GM23338 (cell line): Measurements from ENCODE around the gene PFDN4. TPM values are rescaled to one million over a fixed set of nuclear protein-coding genes. Genes with fewer than 3 reads are reported as not detected.

ENCODE experiments used
- ATAC-seq: fragments of 200-7000 bp; cut with Tn5 transposase; 3 replicates; pipeline ENCODE4 v1.9.1; 2020
- DNase-seq: peaks from one replicate; pipeline ENCODE4 v3.0.0-alpha.2; 2015; ENCODE audit warnings: low spot score
- H2AFZ ChIP-seq: fragments of 200-600 bp; sonication (generic); 2 replicates; pipeline ENCODE4 v1.8.0; 2016; ENCODE audit warnings: antibody characterized with exemption, mild to moderate bottlenecking, moderate library complexity
- H3F3A ChIP-seq: fragments of 200-600 bp; sonication (generic); replicated peaks from 2 replicates; pipeline ENCODE4 v1.8.0; 2017; ENCODE audit warnings: antibody characterized with exemption, mixed run types, low read depth
- H3K27ac ChIP-seq: fragments of 200-600 bp; sonication (generic); 2 replicates; pipeline ENCODE4 v1.6.1; 2016; ENCODE audit warnings: low read depth
- H3K27me3 ChIP-seq: fragments of 200-600 bp; sonication (generic); 2 replicates; pipeline ENCODE4 v1.8.0; 2016; ENCODE audit warnings: mild to moderate bottlenecking, mixed run types, moderate library complexity; ENCODE audit not compliant: insufficient read depth
- H3K36me3 ChIP-seq: fragments of 200-600 bp; sonication (generic); 2 replicates; pipeline ENCODE4 v1.8.0; 2016; ENCODE audit warnings: mild to moderate bottlenecking; ENCODE audit not compliant: insufficient read depth
- H3K4me1 ChIP-seq: fragments of 200-600 bp; sonication (generic); 2 replicates; pipeline ENCODE4 v1.8.0; 2016; ENCODE audit warnings: mild to moderate bottlenecking, moderate library complexity; ENCODE audit not compliant: insufficient read depth
- H3K4me2 ChIP-seq: fragments of 200-600 bp; sonication (generic); 2 replicates; pipeline ENCODE4 v1.7.1; 2017; ENCODE audit warnings: mixed run types
- H3K4me3 ChIP-seq: fragments of 200-600 bp; sonication (generic); 2 replicates; pipeline ENCODE4 v1.6.1; 2016; ENCODE audit warnings: mixed run types
- H3K79me2 ChIP-seq: fragments of 200-600 bp; sonication (generic); replicated peaks from 2 replicates; pipeline ENCODE4 v1.8.0; 2017; ENCODE audit warnings: mild to moderate bottlenecking; ENCODE audit not compliant: insufficient read depth
- H3K9me2 ChIP-seq: fragments of 200-600 bp; sonication (generic); 2 replicates; pipeline ENCODE4 v1.8.0; 2017; ENCODE audit not compliant: insufficient read depth
- H4K20me1 ChIP-seq: fragments of 200-600 bp; sonication (generic); replicated peaks from 2 replicates; pipeline ENCODE4 v1.8.0; 2017; ENCODE audit warnings: mild to moderate bottlenecking; ENCODE audit not compliant: insufficient read depth
- H3K27ac Mint-ChIP-seq: 2 replicates; pipeline ENCODE4 v1.8.0; 2020; ENCODE audit warnings: inconsistent platforms, mild to moderate bottlenecking, moderate library complexity, mixed read lengths
- H3K27me3 Mint-ChIP-seq: 3 replicates; pipeline ENCODE4 v1.8.0; 2022; ENCODE audit warnings: low read depth, mild to moderate bottlenecking, moderate library complexity, mixed read lengths, inconsistent platforms; ENCODE audit not compliant: insufficient read depth, poor library complexity
- H3K36me3 Mint-ChIP-seq: 3 replicates; pipeline ENCODE4 v1.8.0; 2021; ENCODE audit warnings: low read depth, mild to moderate bottlenecking, inconsistent platforms, moderate library complexity, mixed read lengths
- H3K4me1 Mint-ChIP-seq: 3 replicates; pipeline ENCODE4 v1.8.0; 2020; ENCODE audit warnings: mild to moderate bottlenecking, inconsistent platforms, mixed read lengths
- H3K4me3 Mint-ChIP-seq: 3 replicates; pipeline ENCODE4 v1.8.0; 2021; ENCODE audit warnings: moderate library complexity, mild to moderate bottlenecking, inconsistent platforms, mixed read lengths
- H3K9me3 Mint-ChIP-seq: 3 replicates; pipeline ENCODE4 v1.8.0; 2020; ENCODE audit warnings: moderate library complexity, mild to moderate bottlenecking, inconsistent platforms, mixed read lengths
- polyA plus RNA-seq: library from polyadenylated mRNA; unstranded; fragments of >200 nt; fragmentation: Nextera tagmentation; extraction: Ambion mirVana; gene quantifications from 2 replicates; pipeline ENCODE4 v1.2.1, GENCODE V29; 2016
- total RNA-seq: library from RNA; depleted of rRNA; stranded (reverse); fragments of >200 nt; shearing (Covaris generic); gene quantifications from 2 replicates; pipeline ENCODE4 v1.2.3, GENCODE V29; 2014
- TF ChIP-seq, protein P1 (sequence below): fragments of 250-450 bp; sonication (Bioruptor Pico); IDR thresholded peaks from 2 replicates; pipeline ENCODE4 v1.5.0; 2020; ENCODE audit warnings: mild to moderate bottlenecking, moderate library complexity
- TF ChIP-seq, protein P2 (sequence below), 2 experiments: fragments of 200-600 bp in 1 of 2; sonication (generic) in 1 of 2; conservative IDR thresholded peaks; 2 replicates each; pipeline versions ENCODE4 v1.5.1 to v1.6.1; 2016 to 2017; ENCODE audit warnings: antibody characterized with exemption in 2 of 2, low read depth in 2 of 2, mild to moderate bottlenecking in 2 of 2, moderate library complexity in 1 of 2
- TF ChIP-seq, protein P3 (sequence below): IDR thresholded peaks from 2 replicates; pipeline ENCODE4 v1.6.1; 2016; ENCODE audit warnings: antibody characterized with exemption

Gene PFDN4
- total and polyA plus RNA-seq, 2 experiments from 2014 or later: 105 to 477 TPM

DNA sequence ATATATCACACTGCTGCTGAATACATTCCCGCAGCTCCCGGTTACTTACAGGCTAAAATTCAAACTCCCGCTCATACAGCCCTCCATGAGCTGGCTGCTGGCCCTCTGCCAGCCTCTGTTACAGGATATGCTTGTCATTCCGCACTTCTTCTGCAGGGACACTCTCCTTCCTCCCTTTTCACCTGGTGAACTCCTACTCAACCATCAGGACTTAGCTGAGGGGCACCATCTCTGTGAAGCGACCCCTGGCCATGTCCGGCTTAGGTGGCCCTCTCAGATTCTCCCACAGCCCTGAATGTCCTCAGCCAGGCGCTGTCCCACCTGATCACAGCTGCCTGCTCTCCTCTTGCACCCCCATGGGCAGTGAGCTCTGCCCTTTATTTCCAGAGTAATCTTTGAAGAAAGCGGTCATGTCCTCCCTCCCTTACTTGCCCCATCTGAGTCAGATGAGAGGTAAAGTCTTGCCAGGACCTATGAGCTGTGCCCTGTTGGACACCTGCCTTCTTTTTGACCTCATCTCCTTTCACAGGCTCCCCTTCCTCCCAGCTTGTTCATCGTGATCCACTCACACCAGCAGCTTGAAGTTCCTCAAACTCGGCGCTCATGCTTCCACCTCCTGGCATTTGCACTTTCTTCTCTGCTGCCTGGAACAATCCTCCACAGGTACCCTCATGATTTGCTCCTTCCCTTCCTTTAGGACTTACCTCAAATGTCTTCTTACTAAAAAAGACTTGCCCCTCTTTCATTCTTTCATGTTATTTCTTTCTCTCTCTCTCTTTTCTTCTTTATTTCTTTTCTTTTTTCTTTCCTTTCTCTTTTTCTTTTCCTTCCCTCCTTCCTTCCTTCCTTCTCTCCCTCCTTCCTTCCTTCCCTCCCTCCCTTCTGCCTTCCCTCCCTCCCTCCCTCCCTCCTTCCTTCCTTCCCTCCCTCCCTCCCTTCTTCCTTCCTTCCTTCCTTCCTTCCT, 39.7 kb upstream of the PFDN4 start (continued):
- TF ChIP-seq, protein P1, sequence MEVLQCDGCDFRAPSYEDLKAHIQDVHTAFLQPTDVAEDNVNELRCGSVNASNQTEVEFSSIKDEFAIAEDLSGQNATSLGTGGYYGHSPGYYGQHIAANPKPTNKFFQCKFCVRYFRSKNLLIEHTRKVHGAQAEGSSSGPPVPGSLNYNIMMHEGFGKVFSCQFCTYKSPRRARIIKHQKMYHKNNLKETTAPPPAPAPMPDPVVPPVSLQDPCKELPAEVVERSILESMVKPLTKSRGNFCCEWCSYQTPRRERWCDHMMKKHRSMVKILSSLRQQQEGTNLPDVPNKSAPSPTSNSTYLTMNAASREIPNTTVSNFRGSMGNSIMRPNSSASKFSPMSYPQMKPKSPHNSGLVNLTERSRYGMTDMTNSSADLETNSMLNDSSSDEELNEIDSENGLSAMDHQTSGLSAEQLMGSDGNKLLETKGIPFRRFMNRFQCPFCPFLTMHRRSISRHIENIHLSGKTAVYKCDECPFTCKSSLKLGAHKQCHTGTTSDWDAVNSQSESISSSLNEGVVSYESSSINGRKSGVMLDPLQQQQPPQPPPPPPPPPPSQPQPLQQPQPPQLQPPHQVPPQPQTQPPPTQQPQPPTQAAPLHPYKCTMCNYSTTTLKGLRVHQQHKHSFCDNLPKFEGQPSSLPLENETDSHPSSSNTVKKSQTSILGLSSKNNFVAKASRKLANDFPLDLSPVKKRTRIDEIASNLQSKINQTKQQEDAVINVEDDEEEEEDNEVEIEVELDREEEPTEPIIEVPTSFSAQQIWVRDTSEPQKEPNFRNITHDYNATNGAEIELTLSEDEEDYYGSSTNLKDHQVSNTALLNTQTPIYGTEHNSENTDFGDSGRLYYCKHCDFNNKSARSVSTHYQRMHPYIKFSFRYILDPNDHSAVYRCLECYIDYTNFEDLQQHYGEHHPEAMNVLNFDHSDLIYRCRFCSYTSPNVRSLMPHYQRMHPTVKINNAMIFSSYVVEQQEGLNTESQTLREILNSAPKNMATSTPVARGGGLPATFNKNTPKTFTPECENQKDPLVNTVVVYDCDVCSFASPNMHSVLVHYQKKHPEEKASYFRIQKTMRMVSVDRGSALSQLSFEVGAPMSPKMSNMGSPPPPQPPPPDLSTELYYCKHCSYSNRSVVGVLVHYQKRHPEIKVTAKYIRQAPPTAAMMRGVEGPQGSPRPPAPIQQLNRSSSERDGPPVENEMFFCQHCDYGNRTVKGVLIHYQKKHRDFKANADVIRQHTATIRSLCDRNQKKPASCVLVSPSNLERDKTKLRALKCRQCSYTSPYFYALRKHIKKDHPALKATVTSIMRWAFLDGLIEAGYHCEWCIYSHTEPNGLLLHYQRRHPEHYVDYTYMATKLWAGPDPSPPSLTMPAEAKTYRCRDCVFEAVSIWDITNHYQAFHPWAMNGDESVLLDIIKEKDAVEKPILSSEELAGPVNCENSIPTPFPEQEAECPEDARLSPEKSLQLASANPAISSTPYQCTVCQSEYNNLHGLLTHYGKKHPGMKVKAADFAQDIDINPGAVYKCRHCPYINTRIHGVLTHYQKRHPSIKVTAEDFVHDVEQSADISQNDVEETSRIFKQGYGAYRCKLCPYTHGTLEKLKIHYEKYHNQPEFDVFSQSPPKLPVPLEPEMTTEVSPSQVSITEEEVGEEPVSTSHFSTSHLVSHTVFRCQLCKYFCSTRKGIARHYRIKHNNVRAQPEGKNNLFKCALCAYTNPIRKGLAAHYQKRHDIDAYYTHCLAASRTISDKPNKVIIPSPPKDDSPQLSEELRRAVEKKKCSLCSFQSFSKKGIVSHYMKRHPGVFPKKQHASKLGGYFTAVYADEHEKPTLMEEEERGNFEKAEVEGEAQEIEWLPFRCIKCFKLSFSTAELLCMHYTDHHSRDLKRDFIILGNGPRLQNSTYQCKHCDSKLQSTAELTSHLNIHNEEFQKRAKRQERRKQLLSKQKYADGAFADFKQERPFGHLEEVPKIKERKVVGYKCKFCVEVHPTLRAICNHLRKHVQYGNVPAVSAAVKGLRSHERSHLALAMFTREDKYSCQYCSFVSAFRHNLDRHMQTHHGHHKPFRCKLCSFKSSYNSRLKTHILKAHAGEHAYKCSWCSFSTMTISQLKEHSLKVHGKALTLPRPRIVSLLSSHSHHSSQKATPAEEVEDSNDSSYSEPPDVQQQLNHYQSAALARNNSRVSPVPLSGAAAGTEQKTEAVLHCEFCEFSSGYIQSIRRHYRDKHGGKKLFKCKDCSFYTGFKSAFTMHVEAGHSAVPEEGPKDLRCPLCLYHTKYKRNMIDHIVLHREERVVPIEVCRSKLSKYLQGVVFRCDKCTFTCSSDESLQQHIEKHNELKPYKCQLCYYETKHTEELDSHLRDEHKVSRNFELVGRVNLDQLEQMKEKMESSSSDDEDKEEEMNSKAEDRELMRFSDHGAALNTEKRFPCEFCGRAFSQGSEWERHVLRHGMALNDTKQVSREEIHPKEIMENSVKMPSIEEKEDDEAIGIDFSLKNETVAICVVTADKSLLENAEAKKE (CRISPR knock-in tag): no peak

DNA sequence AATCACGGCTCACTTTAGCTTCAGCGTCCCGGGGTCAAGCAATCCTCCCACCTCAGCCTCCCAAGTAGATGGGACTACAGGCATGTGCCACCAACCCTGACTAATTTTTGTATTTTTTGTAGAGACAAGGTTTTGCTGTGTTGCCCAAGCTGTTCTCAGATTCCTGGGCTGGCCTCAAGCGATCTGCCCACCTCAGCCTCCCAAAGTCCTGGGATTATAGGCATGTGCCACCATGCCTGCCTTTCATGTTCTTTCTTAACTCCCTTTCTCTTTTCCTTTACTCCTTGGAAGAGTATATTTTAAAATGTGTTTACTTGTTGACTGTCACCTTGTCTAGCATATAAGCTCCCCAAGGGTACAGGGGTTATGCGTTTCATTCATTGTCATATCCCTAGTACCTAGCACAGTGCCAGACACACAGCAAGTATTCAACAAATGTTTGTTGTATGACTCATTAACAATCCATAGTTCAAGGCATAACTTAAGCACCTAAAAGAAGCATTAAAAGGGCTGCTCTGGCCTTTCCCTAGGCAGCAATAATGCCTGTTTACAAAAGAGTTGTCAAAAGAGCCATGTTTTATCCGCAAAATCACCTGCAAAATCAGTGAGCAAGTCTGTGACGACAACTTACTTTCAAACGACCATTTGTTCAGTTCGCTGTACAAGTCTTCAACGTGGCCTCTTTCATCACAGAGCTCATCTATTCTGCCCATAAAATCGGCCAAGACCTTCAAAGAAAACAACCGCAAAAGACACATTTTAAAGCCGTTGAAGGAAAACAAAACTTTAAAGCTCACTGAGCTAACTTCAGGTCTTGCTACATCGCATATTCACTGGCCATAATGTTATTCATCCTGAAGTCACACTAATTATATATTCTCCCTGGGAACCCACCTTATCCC, 38.7 kb upstream of the PFDN4 start:
- peaks cover 10% of the 10 kb centered on the region; the same call in 1 of the 3 replicates for H3K9me3 Mint-ChIP-seq
- Histone ChIP-seq H3K27me3 (peaks cover 46% of the 10 kb centered on the region), H3K4me1 (0 out of 2 replicates have a peak, but pooled peaks cover 5% of the 10 kb centered on the region), H3K9me2 (no peaks in the 10 kb centered on the region), H2AFZ (no peak overlapping the region), H3K4me3 (no peak overlapping the region), H4K20me1 (no peaks in the 10 kb centered on the region), H3K27ac (no peak overlapping the region), H3K79me2 (no peaks in the 10 kb centered on the region), H3K4me2 (no peak overlapping the region), H3K36me3 (no peaks in the 10 kb centered on the region), H3F3A (no peaks in the 10 kb centered on the region)
- peaks cover 9% of the 10 kb centered on the region for H3K4me1 Mint-ChIP-seq
- H3K4me3 Mint-ChIP-seq: no peak overlapping the region
- H3K36me3 Mint-ChIP-seq: no peaks in the 10 kb centered on the region
- H3K27me3 Mint-ChIP-seq: peaks cover 43% of the 10 kb centered on the region
- no peak overlapping the region for H3K27ac Mint-ChIP-seq
- no peak for ATAC-seq
- DNase-seq: no peak
- TF ChIP-seq, protein P2, sequence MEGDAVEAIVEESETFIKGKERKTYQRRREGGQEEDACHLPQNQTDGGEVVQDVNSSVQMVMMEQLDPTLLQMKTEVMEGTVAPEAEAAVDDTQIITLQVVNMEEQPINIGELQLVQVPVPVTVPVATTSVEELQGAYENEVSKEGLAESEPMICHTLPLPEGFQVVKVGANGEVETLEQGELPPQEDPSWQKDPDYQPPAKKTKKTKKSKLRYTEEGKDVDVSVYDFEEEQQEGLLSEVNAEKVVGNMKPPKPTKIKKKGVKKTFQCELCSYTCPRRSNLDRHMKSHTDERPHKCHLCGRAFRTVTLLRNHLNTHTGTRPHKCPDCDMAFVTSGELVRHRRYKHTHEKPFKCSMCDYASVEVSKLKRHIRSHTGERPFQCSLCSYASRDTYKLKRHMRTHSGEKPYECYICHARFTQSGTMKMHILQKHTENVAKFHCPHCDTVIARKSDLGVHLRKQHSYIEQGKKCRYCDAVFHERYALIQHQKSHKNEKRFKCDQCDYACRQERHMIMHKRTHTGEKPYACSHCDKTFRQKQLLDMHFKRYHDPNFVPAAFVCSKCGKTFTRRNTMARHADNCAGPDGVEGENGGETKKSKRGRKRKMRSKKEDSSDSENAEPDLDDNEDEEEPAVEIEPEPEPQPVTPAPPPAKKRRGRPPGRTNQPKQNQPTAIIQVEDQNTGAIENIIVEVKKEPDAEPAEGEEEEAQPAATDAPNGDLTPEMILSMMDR (conservative IDR thresholded peaks at IDR 0.05; ENCODE audit: low read depth in 2 of 2): no peak
- TF ChIP-seq, protein P3, sequence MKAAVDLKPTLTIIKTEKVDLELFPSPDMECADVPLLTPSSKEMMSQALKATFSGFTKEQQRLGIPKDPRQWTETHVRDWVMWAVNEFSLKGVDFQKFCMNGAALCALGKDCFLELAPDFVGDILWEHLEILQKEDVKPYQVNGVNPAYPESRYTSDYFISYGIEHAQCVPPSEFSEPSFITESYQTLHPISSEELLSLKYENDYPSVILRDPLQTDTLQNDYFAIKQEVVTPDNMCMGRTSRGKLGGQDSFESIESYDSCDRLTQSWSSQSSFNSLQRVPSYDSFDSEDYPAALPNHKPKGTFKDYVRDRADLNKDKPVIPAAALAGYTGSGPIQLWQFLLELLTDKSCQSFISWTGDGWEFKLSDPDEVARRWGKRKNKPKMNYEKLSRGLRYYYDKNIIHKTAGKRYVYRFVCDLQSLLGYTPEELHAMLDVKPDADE: no peak
